HUES6 (cell line): Measurements from ENCODE around the gene CHN1.

Experiments used
- H3K27ac ChIP-seq: 2 replicates; pipeline ENCODE4 v1.7.0; 2013; ENCODE audit warnings: low read depth, mild to moderate bottlenecking, low read length, inconsistent platforms
- H3K27me3 ChIP-seq: 2 replicates; pipeline ENCODE4 v1.6.1; 2013; ENCODE audit warnings: low read length; ENCODE audit not compliant: control insufficient read depth, insufficient read depth
- H3K36me3 ChIP-seq: 2 replicates; pipeline ENCODE4 v1.6.1; 2013; ENCODE audit warnings: low read length; ENCODE audit not compliant: control insufficient read depth, insufficient read depth
- H3K4me1 ChIP-seq: 2 replicates; pipeline ENCODE4 v1.6.1; 2013; ENCODE audit warnings: low read length; ENCODE audit not compliant: control insufficient read depth, insufficient read depth
- H3K4me3 ChIP-seq: 2 replicates; pipeline ENCODE4 v1.5.1; 2013; ENCODE audit warnings: low read depth, low read length
- H3K9ac ChIP-seq: one replicate; pipeline ENCODE4 v1.6.1; 2013; ENCODE audit warnings: mild to moderate bottlenecking, low read length
- H3K9me3 ChIP-seq: 2 replicates; pipeline ENCODE4 v1.6.1; 2013; ENCODE audit warnings: low read depth, low read length; ENCODE audit not compliant: control insufficient read depth, insufficient read depth

Gene CHN1

GRCh38 chr2:174753038-174753633, 252.0 kb downstream of the CHN1 start:
- H3K27me3 ChIP-seq, result no peaks in the 10 kb centered on the region

DNA sequence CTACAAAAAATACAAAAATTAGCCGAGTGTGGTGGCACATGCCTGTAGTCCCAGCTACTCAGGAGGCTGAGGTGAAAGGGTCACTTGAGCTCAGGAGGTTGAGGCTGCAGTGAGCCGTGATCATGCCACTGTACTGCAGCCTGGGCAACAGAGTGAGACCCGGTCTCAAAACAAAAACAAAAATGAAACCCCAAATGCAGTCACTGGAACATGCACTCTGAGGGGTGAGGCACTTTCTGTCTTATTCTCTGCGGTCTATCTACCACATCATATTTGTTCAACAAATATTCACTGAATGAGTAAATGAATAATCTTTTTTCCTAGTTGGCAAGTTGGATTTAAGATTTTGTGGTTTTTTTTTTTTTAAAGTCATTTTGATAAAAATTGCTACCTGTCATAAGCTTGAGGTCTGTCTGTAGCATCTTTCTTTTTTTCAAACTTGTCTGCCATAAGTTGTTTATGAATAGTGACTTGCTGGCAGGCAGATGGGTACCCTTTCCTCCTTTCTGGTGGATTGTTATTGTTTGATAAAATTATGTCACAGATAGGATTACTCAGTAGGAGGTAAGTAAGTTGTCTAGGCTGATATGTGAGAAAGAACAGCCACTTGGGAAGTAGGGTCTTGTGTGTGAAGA, 252.7 kb downstream of the CHN1 start:
- H3K27me3 ChIP-seq, result no peaks in the 10 kb centered on the region
- peaks cover 22% of the 10 kb centered on the region for H3K4me1 ChIP-seq
- H3K4me3 ChIP-seq, result no peak overlapping the region
- H3K9me3 ChIP-seq, result no peaks in the 10 kb centered on the region
- H3K27ac ChIP-seq, result no peak overlapping the region
- H3K36me3 ChIP-seq, result no peaks in the 10 kb centered on the region
- H3K9ac ChIP-seq, result no peak overlapping the region

More at GRCh38 chr2:174753038-174753633, 252.0 kb downstream of the CHN1 start:
- Histone ChIP-seq H3K36me3 (no peaks in the 10 kb centered on the region), H3K4me3 (no peak overlapping the region), H3K4me1 (peaks cover 22% of the 10 kb centered on the region), H3K9me3 (no peaks in the 10 kb centered on the region), H3K9ac (no peak overlapping the region), H3K27ac (no peak overlapping the region)

DNA sequence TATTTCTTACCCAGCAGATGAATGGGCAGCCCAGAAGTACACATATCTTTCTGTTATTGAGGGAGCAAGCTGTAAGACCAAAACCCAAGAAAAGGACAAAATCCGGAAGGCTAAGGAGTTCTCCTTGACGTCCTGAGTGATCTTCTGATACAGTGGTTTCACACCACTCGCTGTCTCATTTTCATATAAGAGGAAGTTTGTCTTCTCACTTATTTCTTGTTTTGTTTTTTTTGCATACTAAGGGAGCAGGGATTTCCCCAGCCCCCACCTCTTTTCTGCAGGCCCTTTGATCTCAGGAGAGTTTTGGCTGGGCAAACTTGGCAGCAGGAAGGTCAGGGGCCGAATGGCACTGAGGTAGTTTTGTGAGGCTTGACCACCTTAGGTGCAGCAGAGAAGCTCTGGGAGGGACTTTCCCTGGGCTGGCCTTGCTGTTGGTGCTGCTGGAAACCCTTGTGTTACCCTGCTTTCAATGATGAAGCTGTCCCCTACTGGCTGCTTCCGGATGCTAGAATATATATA, 254.2 kb downstream of the CHN1 start:
- Histone ChIP-seq H3K9ac (peak overlapping the region; percentile 15), H3K9me3 (no peaks in the 10 kb centered on the region), H3K36me3 (no peaks in the 10 kb centered on the region), H3K27me3 (no peaks in the 10 kb centered on the region), H3K4me1 (peaks cover 22% of the 10 kb centered on the region), H3K27ac (no peak overlapping the region), H3K4me3 (no peak overlapping the region)

- Histone ChIP-seq H3K4me3 (no peak overlapping the region), H3K9ac (no peak overlapping the region), H3K36me3 (no peaks in the 10 kb centered on the region), H3K27me3 (no peaks in the 10 kb centered on the region), H3K4me1 (peaks cover 22% of the 10 kb centered on the region), H3K27ac (peak overlapping the region; percentile 68; the same call in 1 of the 2 replicates), H3K9me3 (no peaks in the 10 kb centered on the region)
Observed at GRCh38 chr2:174749793-174750192, 255.4 kb downstream of the CHN1 start.

GRCh38 chr2:174748948-174749347, 256.2 kb downstream of the CHN1 start:
- H3K36me3 ChIP-seq, result no peaks in the 10 kb centered on the region
- no peak overlapping the region for H3K9ac ChIP-seq
- no peaks in the 10 kb centered on the region for H3K27me3 ChIP-seq
- no peaks in the 10 kb centered on the region for H3K9me3 ChIP-seq
- peaks cover 22% of the 10 kb centered on the region for H3K4me1 ChIP-seq
- H3K4me3 ChIP-seq, result no peak overlapping the region
- peak overlapping the region; percentile 68 for H3K27ac ChIP-seq
